Upper lobe of left lung (tissue), 6 donors: ENCODE data around the gene NECTIN2. TPM values are rescaled to one million over a fixed set of nuclear protein-coding genes. Genes with fewer than 3 reads are reported as not detected.

ENCODE experiments used
- ATAC-seq, 2 donors: fragments of 200-7000 bp; cut with Tn5 transposase; one replicate each; pipeline ENCODE4 v1.9.1; 2022; ENCODE audit warnings: mild to moderate bottlenecking in 2 of 2, moderate library complexity in 2 of 2; ENCODE audit not compliant: low FRiP score in 2 of 2
- DNase-seq, 2 donors: peaks; one replicate each; pipeline ENCODE4 v3.0.0-alpha.2; 2019 to 2020
- H3K27ac ChIP-seq, 4 donors: fragments of 200-600 bp; sonication (generic); one replicate each; pipeline ENCODE4 v1.5.1; 2016 to 2019
- H3K27me3 ChIP-seq, 4 donors: fragments of 200-600 bp; sonication (generic); one replicate each; pipeline ENCODE4 v1.5.1; 2017 to 2019
- H3K36me3 ChIP-seq, 4 donors: fragments of 200-600 bp; sonication (generic); one replicate each; pipeline ENCODE4 v1.5.1; 2016 to 2019
- H3K4me1 ChIP-seq, 4 donors: fragments of 200-600 bp; sonication (generic); one replicate each; pipeline ENCODE4 v1.5.1; 2018 to 2019
- H3K4me3 ChIP-seq, 4 donors: fragments of 200-600 bp; sonication (generic); one replicate each; pipeline ENCODE4 v1.5.1; 2017 to 2019; ENCODE audit warnings: mild to moderate bottlenecking in 2 of 4, moderate library complexity in 1 of 4
- H3K9me3 ChIP-seq, 4 donors: fragments of 200-600 bp; sonication (generic); one replicate each; pipeline ENCODE4 v1.5.1; 2018 to 2019
- EP300 ChIP-seq, 4 donors: sonication (generic); formaldehyde crosslinking; IDR thresholded peaks; one replicate each; pipeline ENCODE4 v1.5.1; 2017; ENCODE audit warnings: antibody characterized with exemption in 4 of 4, control low read depth in 2 of 4
- POLR2A ChIP-seq, 4 donors: fragments of 450-650 bp; IDR thresholded peaks; one replicate each; pipeline ENCODE4 v1.5.1; 2016 to 2017; ENCODE audit warnings: antibody characterized with exemption in 4 of 4, mild to moderate bottlenecking in 2 of 4
- POLR2AphosphoS5 ChIP-seq, 2 donors: sonication (generic); formaldehyde crosslinking; IDR thresholded peaks; one replicate each; pipeline ENCODE4 v1.5.1; 2017; ENCODE audit warnings: antibody characterized with exemption in 2 of 2
- WGBS, 2 donors: methylation state at CpG; one replicate each; pipeline ENCODE4 v1.1.5; 2017 to 2018; 5-methylcytosine and 5-hydroxymethylcytosine counted together
- total RNA-seq, 6 donors: library from RNA; depleted of rRNA in 4 of 6; stranded (reverse); fragments of >200 nt in 4 of 6; gene quantifications; one replicate each; pipeline versions ENCODE4 v1.1.0 to v1.2.1, GENCODE V29; 2016 to 2021
- TF ChIP-seq, protein P1 (sequence below), 6 experiments: fragments of 450-650 bp in 4 of 6; fragments of 200-600 bp in 2 of 6; sonication (generic) in 2 of 6; IDR thresholded peaks; one replicate each; pipeline ENCODE4 v1.5.1; 2016 to 2019; ENCODE audit warnings: antibody characterized with exemption in 6 of 6
- donor health status: DM: no; HTN: no; CAD: no; lungs with moderate emphysema.
- donor health status: DM: no; HTN: yes; CAD: no; lungs with severe emphysema.

Gene NECTIN2
- total RNA-seq, 6 donors from 2014 or later = 52.2 to 152 (median 109) TPM

GRCh38 chr19:44820648-44821609 is 25.2 kb upstream of the NECTIN2 start:
- TF ChIP-seq, protein P1, sequence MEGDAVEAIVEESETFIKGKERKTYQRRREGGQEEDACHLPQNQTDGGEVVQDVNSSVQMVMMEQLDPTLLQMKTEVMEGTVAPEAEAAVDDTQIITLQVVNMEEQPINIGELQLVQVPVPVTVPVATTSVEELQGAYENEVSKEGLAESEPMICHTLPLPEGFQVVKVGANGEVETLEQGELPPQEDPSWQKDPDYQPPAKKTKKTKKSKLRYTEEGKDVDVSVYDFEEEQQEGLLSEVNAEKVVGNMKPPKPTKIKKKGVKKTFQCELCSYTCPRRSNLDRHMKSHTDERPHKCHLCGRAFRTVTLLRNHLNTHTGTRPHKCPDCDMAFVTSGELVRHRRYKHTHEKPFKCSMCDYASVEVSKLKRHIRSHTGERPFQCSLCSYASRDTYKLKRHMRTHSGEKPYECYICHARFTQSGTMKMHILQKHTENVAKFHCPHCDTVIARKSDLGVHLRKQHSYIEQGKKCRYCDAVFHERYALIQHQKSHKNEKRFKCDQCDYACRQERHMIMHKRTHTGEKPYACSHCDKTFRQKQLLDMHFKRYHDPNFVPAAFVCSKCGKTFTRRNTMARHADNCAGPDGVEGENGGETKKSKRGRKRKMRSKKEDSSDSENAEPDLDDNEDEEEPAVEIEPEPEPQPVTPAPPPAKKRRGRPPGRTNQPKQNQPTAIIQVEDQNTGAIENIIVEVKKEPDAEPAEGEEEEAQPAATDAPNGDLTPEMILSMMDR (IDR thresholded peaks at IDR 0.05) = peak in 2 of 6 experiments; percentile 27 to 32
- TF ChIP-seq POLR2AphosphoS5 (IDR thresholded peaks at IDR 0.05) = no peak
- Histone ChIP-seq H3K27me3 (no peaks in the 10 kb centered on the region), H3K9me3 (no peaks in the 10 kb centered on the region), H3K27ac (peak overlapping the region; percentile 56 to 76 (median 68)), H3K36me3 (peaks cover 0 to 16% (median 5%) of the 10 kb centered on the region in 4 donors), H3K4me3 (peak overlapping the region in 1 of 4 donors; percentile 26), H3K4me1 (peaks cover 4 to 21% (median 10%) of the 10 kb centered on the region in 4 donors)
- 58 to 80% methylated on average over 14 to 25 of the region's 35 CpGs for WGBS, 2 donors
- ATAC-seq (peak in 1 of 2 donors; percentile 49), DNase-seq (peak in 1 of 2 donors; percentile 75)

- H3K27ac ChIP-seq = peak overlapping the region in 2 of 4 donors; percentile 69 to 76
- no peak for DNase-seq
- peaks cover 4 to 21% (median 10%) of the 10 kb centered on the region in 4 donors for H3K4me1 ChIP-seq
- no peak for ATAC-seq
- no peak overlapping the region for H3K4me3 ChIP-seq
- peaks cover 0 to 16% (median 5%) of the 10 kb centered on the region in 4 donors for H3K36me3 ChIP-seq
- WGBS, 2 donors = 68 to 81% methylated on average over 11 of the region's 11 CpGs
- no peaks in the 10 kb centered on the region for H3K9me3 ChIP-seq
- H3K27me3 ChIP-seq = no peaks in the 10 kb centered on the region
- TF ChIP-seq POLR2AphosphoS5 (IDR thresholded peaks at IDR 0.05) (no peak), POLR2A (IDR thresholded peaks at IDR 0.05) (no peak), EP300 (IDR thresholded peaks at IDR 0.05) (no peak)
- TF ChIP-seq, protein P1 (IDR thresholded peaks at IDR 0.05) = no peak
Measured at GRCh38 chr19:44822177-44822576, 23.9 kb upstream of the NECTIN2 start.

DNA sequence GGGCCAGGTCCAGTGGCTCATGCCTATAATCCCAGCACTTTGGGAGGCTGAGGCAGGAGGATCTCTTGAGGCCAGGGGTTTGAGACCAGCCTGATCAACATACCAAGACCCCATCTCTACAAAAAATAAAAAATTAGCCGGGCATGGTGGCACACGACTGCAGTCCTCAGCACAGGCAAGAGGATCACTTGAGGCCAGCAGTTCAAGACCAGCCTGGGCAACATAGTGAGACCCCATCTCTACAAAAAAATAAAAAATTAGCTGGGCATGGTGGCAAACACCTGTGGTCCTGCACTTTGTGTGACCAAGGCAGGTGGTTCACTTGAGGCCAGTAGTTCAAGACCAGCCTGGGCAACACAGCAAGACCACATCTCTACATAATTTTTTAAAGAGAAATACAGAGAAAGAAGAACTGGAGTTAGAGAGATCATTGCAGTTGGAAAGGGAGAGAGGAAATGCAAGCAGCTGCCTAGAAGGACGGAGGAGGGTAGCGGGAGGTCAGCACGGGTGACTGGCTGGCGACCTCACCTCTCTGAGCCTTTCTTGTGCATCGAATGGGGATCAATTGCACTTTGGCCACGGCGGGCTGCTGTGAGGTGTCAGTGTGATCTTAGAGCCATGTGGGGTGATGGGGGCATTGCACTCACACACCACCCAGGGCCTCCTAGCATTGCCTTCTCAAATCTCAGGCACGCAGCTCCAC is 23.3 kb upstream of the NECTIN2 start:
- ATAC-seq = no peak
- H3K27ac ChIP-seq = peak overlapping the region in 1 of 4 donors; percentile 76

GRCh38 chr19:44823373-44823698 is 22.8 kb upstream of the NECTIN2 start:
- peaks cover 0 to 13% (median 5%) of the 10 kb centered on the region in 4 donors for H3K36me3 ChIP-seq
- no peak for ATAC-seq
- TF ChIP-seq EP300 (IDR thresholded peaks at IDR 0.05) (no peak), POLR2A (IDR thresholded peaks at IDR 0.05) (no peak), POLR2AphosphoS5 (IDR thresholded peaks at IDR 0.05) (no peak)
- TF ChIP-seq, protein P1 (IDR thresholded peaks at IDR 0.05) = no peak
- peak overlapping the region in 1 of 4 donors; percentile 20 for H3K27ac ChIP-seq
- 47 to 50% methylated on average over 4 of the region's 4 CpGs for WGBS, 2 donors
- no peak for DNase-seq
- no peak overlapping the region for H3K4me3 ChIP-seq
- no peaks in the 10 kb centered on the region for H3K27me3 ChIP-seq
- peaks cover 4 to 21% (median 10%) of the 10 kb centered on the region in 4 donors for H3K4me1 ChIP-seq
- no peaks in the 10 kb centered on the region for H3K9me3 ChIP-seq

More for the DNA sequence above, 23.3 kb upstream of the NECTIN2 start:
- peaks cover 4 to 21% (median 10%) of the 10 kb centered on the region in 4 donors for H3K4me1 ChIP-seq
- no peak for DNase-seq
- 62 to 67% methylated on average over 10 of the region's 10 CpGs for WGBS, 2 donors
- peaks cover 0 to 16% (median 5%) of the 10 kb centered on the region in 4 donors for H3K36me3 ChIP-seq
- no peaks in the 10 kb centered on the region for H3K9me3 ChIP-seq
- TF ChIP-seq POLR2A (IDR thresholded peaks at IDR 0.05) (no peak), POLR2AphosphoS5 (IDR thresholded peaks at IDR 0.05) (no peak), EP300 (IDR thresholded peaks at IDR 0.05) (no peak)
- TF ChIP-seq, protein P1 (IDR thresholded peaks at IDR 0.05) = no peak
- H3K4me3 ChIP-seq = no peak overlapping the region
- H3K27me3 ChIP-seq = no peaks in the 10 kb centered on the region
